GM06990 (cell line): ENCODE results near the gene FBXO40.
A peak's percentile ranks its signal among the peaks of the same experiment; 100 is the strongest.

Experiments
- DNase-seq: peaks from one replicate; pipeline ENCODE4 v3.0.0-alpha.2; 2011; ENCODE audit not compliant: insufficient read length; ENCODE audit errors: extremely low read depth
- H3K27me3 ChIP-seq: replicated peaks from 2 replicates; pipeline ENCODE4 v1.6.0; 2011; ENCODE audit warnings: low read length; ENCODE audit not compliant: control insufficient read depth, insufficient read depth
- H3K36me3 ChIP-seq: 2 replicates; pipeline ENCODE4 v1.5.1; 2011; ENCODE audit warnings: low read length; ENCODE audit not compliant: control insufficient read depth, insufficient read depth
- H3K4me3 ChIP-seq: replicated peaks from 2 replicates; pipeline ENCODE4 v1.5.1; 2011; ENCODE audit warnings: low read depth, mild to moderate bottlenecking, control low read depth, low read length
- CTCF ChIP-seq: IDR thresholded peaks from 2 replicates; pipeline ENCODE4 v1.5.1; 2011; ENCODE audit warnings: low read length, control low read depth, mild to moderate bottlenecking, inconsistent platforms; ENCODE audit not compliant: insufficient read depth, poor library complexity, severe bottlenecking

Gene FBXO40

DNA sequence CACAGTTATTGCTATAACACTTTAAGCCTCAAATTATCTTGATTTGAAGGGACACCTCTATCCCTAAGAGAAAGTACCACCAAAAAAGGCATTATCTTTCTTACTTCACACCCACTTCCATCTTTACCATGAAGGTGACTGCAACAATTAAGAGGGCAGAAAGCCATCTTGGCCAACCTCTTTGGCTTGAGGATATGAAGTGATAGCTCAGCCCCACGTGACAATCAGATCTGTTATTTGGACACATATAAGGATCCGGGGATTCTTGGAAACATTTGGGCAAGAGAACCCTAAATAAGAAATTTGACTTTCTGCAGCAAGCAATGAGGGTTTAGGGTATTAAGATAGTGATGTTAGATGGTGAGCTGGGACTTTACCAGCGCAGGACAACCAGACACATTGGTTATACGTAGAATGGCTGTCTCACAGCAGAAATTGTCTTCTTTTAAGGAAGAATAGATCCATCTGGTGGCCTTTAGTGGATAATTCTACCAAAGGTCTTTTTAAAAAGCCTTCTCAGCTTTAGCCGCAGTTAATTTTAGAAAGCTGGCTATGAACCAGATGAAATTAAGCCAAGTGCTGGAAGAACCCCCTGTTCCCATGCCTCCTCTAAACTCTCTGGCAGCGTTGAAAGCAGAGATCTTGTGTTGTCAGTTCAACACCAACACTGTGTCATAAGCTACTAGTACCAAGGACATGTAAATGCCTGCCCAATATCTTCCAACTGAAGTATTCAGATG, 55.2 kb downstream of the FBXO40 start:
- H3K27me3 ChIP-seq = no peaks in the 10 kb centered on the region
- TF ChIP-seq CTCF = no peak
- no peak for DNase-seq
- no peak overlapping the region for H3K4me3 ChIP-seq
- peaks cover 11% of the 10 kb centered on the region for H3K36me3 ChIP-seq

GRCh38 chr3:121649645-121650044, 56.5 kb downstream of the FBXO40 start:
- DNase-seq = no peak
- no peak for TF ChIP-seq CTCF
- Histone ChIP-seq H3K36me3 (peaks cover 9% of the 10 kb centered on the region), H3K27me3 (no peaks in the 10 kb centered on the region), H3K4me3 (no peak overlapping the region)

- no peak for TF ChIP-seq CTCF
- no peak for DNase-seq
- Histone ChIP-seq H3K27me3 (no peaks in the 10 kb centered on the region), H3K36me3 (peaks cover 9% of the 10 kb centered on the region), H3K4me3 (no peak overlapping the region)
Measured at GRCh38 chr3:121651684-121652083, 58.5 kb downstream of the FBXO40 start.

DNA sequence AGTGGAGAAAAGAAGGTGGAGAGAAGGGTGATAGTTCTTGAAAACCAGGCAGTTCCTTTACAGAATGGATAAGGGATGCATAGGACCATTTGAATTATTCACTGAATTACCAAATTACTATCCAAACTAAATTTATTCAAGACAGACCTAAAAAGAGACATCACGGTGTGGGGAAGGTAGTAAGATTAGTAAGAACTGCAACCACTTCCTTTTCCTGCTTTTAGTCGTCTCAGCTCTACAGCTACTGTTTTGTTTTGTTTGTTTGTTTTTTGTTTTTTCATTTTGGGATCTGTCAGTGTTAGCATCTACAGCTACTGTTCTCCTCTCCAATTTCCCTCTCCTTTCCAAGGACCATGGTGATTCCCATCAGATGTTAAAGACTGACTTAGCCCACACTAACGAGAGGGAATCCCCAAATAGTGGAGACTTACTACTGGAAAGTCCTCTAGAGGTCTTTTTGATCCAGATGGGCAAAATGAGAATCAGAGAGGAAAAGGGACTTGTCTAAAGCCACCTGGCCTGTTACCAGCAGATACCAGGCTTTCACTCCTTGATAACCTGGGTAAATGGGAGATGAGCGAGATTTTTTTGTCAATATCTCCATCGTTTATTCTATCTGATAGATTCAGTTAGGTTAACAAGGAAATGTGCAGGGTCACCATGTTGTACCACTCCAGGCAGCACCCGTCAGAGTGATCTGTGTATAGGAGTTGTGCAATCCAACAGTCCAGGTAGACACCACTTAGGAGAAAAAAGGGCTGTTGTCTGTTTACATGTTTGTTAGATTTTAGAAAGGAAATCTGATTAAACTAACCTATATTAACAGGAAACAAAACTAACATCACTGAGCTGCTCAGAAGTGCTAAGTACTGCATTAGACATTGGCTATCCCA, 61.6 kb downstream of the FBXO40 start:
- no peak for TF ChIP-seq CTCF
- peak; percentile 35 for DNase-seq
- no peak overlapping the region for H3K4me3 ChIP-seq
- peaks cover 17% of the 10 kb centered on the region for H3K36me3 ChIP-seq
- no peaks in the 10 kb centered on the region for H3K27me3 ChIP-seq

DNA sequence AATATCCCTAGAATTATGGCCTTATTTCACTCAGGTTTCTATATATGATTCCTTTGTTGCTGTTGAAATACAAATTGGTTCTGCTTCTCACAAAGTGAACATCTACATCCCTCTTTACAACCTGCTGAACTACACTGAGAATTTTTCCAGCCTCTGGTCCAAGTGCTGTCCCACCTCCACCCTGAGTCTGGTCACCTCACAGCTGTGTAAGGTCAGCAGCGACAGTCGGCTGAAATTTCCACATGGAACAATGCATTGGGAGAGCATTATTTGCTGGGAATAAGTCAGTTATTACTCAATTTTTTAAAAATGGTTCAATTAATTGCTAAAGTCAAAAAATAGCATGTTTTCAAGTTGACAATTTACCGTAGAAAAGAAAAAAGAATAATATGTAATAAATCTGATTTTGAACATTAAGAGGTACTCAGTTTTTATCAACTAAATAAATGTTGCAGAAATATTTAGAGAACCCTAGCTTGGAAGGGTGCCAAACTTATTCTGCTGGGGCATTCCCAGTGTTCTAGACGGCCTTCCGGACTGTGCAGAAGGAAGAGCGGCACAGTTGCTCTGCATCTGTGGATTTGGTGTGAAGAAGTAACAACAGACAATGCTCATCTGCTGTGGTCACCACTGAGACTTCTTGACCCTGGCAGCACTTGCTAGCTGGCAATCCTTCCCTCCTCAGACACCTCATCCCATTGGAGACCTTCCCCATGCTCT, 65.7 kb downstream of the FBXO40 start:
- no peak for TF ChIP-seq CTCF
- Histone ChIP-seq H3K27me3 (no peaks in the 10 kb centered on the region), H3K4me3 (peak overlapping the region; percentile 71), H3K36me3 (peaks cover 16% of the 10 kb centered on the region)
- no peak for DNase-seq
